ENCODE data around the gene NFX1. TPM values are rescaled to one million over a fixed set of nuclear protein-coding genes. Genes with fewer than 3 reads are reported as not detected.

The NFX1 gene
- total and polyA plus RNA-seq, 10 of the 15 experiments (the other 5 are each of a cell fraction or from before 2014, with no cell fraction given) = 11.9 to 45.1 (median 36.1) TPM

- no peak overlapping the region for H3K9ac ChIP-seq (ENCODE audit: control insufficient read depth, insufficient read depth, low read length)
- FAIRE-seq = no peak
- TF ChIP-seq RCOR1 (conservative IDR thresholded peaks at IDR 0.05; ENCODE audit: low read depth, low read length) (no peak), TCF7 (IDR thresholded peaks at IDR 0.05; ENCODE audit: borderline replicate concordance) (no peak), SUPT20H (IDR thresholded peaks at IDR 0.05; ENCODE audit: borderline replicate concordance, control insufficient read depth, low read depth, low read length) (no peak), STAT3 (IDR thresholded peaks at IDR 0.05; ENCODE audit: low read depth, low read length) (no peak), SIX5 (IDR thresholded peaks at IDR 0.05; ENCODE audit: low read depth, low read length, severe bottlenecking) (no peak), CREM (IDR thresholded peaks at IDR 0.05; ENCODE audit: low read depth) (no peak), ASH2L (IDR thresholded peaks at IDR 0.05; ENCODE audit: borderline replicate concordance, low read depth) (no peak), SMARCA5 (IDR thresholded peaks at IDR 0.05) (no peak), BACH1 (IDR thresholded peaks at IDR 0.05; ENCODE audit: borderline replicate concordance) (no peak), BCLAF1 (IDR thresholded peaks at IDR 0.05) (no peak), NR2C2 (IDR thresholded peaks at IDR 0.05; ENCODE audit: borderline replicate concordance, control insufficient read depth, insufficient read length, low read depth) (no peak), NFIC (IDR thresholded peaks at IDR 0.05; ENCODE audit: low read depth, low read length) (no peak), EP300 (IDR thresholded peaks at IDR 0.05; ENCODE audit: borderline replicate concordance in 1 of 2, control insufficient read depth in 1 of 2, low read depth in 2 of 2, low read length in 2 of 2) (no peak), ZNF622 (IDR thresholded peaks at IDR 0.05) (no peak), SMC3 (IDR thresholded peaks at IDR 0.05; ENCODE audit: borderline replicate concordance, low read length) (no peak), KAT2A (conservative IDR thresholded peaks at IDR 0.05; ENCODE audit: control insufficient read depth, low read depth, low read length) (no peak), BRCA1 (IDR thresholded peaks at IDR 0.05; ENCODE audit: low read depth, low read length) (no peak)
- TF ChIP-seq, protein P1, sequence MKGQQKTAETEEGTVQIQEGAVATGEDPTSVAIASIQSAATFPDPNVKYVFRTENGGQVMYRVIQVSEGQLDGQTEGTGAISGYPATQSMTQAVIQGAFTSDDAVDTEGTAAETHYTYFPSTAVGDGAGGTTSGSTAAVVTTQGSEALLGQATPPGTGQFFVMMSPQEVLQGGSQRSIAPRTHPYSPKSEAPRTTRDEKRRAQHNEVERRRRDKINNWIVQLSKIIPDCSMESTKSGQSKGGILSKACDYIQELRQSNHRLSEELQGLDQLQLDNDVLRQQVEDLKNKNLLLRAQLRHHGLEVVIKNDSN (IDR thresholded peaks at IDR 0.05; ENCODE audit: borderline replicate concordance, extremely low read length, insufficient read depth, low read depth, low read length) = no peak
These were observed 25.1 kb downstream of the NFX1 start for GRCh38 chr9:33315371-33315770.

More at GRCh38 chr9:33315371-33315770, 25.1 kb downstream of the NFX1 start:
- POLR2A ChIA-PET = interaction anchor here (0.6 kb wide), 1 partner anchor 21 kb away, joined by 3 read pairs; no protein-coding TSS in a partner anchor
- Histone ChIP-seq H2AFZ (ENCODE audit: control insufficient read depth, low read depth, low read length) (no peak overlapping the region), H3K9me3 (replicated peaks; ENCODE audit: control insufficient read depth, insufficient read depth, low read length) (no peaks in the 10 kb centered on the region), H3K4me1 (ENCODE audit: control insufficient read depth, insufficient read depth, low read length) (no peaks in the 10 kb centered on the region), H3K4me2 (ENCODE audit: control insufficient read depth, insufficient read depth) (no peak overlapping the region), H3K27ac (ENCODE audit: control insufficient read depth, insufficient read depth) (no peak overlapping the region), H3K4me3 (no peak overlapping the region), H4K20me1 (ENCODE audit: control insufficient read depth, insufficient read depth) (no peaks in the 10 kb centered on the region), H3K36me3 (ENCODE audit: control insufficient read depth in 2 of 2, insufficient read depth in 2 of 2, low read length in 1 of 2) (peaks cover 7 to 41% of the 10 kb centered on the region in 2 experiments), H3K27me3 (replicated peaks in 1 of 2; ENCODE audit: control insufficient read depth in 2 of 2, insufficient read depth in 2 of 2, low read length in 1 of 2) (no peaks in the 10 kb centered on the region), H3K79me2 (ENCODE audit: control insufficient read depth, insufficient read depth, low read length) (no peaks in the 10 kb centered on the region)
- in situ Hi-C loops (cut with MboI) = no loop called here
- CTCF ChIA-PET = interaction anchor here (0.6 to 1.6 kb wide), 4 partner anchors 29 to 1883 kb away, joined by 3 to 4 read pairs (median 4); no protein-coding TSS in a partner anchor
- RAD21 ChIA-PET (ENCODE audit: unreplicated experiment) = interaction anchor here (0.7 kb wide), 2 partner anchors 12 to 25 kb away, joined by 3 read pairs; partner anchors contain the start of gene NFX1
- BruUV-seq (replicated peaks) = no TSS peak
- ATAC-seq (no peak), DNase-seq (ENCODE audit: low read depth, low spot score) (no peak)
- 85% methylated on average over 4 of the region's 5 CpGs for WGBS (ENCODE audit: insufficient coverage, insufficient replicate concordance, low lambda C conversion rate, missing lambda C conversion rate)
- intact Hi-C loops (cut with micrococcal nuclease; ENCODE audit: unreplicated experiment) = no loop called here
- SMC1A ChIA-PET (ENCODE audit: uncharacterized antibody, unreplicated experiment) = interaction anchor here (0.7 kb wide), 1 partner anchor 50 kb away, joined by 4 read pairs; no protein-coding TSS in a partner anchor

All from GM12878 (cell line).